Activated CD4-positive, alpha-beta T cell treated with anti-CD3 and anti-CD28 coated beads for 24 hours (primary cell): ENCODE measurements around the gene TJP3.
"Not testable (repeated sequence)": the region's sequence is repeated elsewhere in the genome, so short reads cannot be mapped to it uniquely, and the experiment has no call there.

Experiments
- DNase-seq, 2 donors: peaks; one replicate each; pipeline ENCODE4 v3.0.0-alpha.2; 2020; ENCODE audit warnings: low read depth in 2 of 2

Gene TJP3

GRCh38 chr19:3708207-3708931 is at the start of gene TJP3:
TSS of gene TJP3 (plus strand) at chr19:3708384. CDS start at chr19:3728433, 20,049 bp downstream.
- DNase-seq, result no peak

GRCh38 chr19:3658870-3659745 is 49.1 kb upstream of the TJP3 start:
- no peak for DNase-seq

GRCh38 chr19:3659746-3660112 is 48.5 kb upstream of the TJP3 start:
- no peak for DNase-seq

GRCh38 chr19:3660493-3661219 is 47.5 kb upstream of the TJP3 start:
- DNase-seq, result no peak

GRCh38 chr19:3661284-3662238 is 46.6 kb upstream of the TJP3 start:
- DNase-seq, result no peak

- no peak for DNase-seq
These were observed 44.3 kb upstream of the TJP3 start for GRCh38 chr19:3663838-3664237.

- DNase-seq, result no peak
These were observed 43.1 kb upstream of the TJP3 start for GRCh38 chr19:3664879-3665642.

GRCh38 chr19:3665681-3666544 is 42.3 kb upstream of the TJP3 start:
- peak; percentile 67 to 69 for DNase-seq

GRCh38 chr19:3666545-3666856 is 41.7 kb upstream of the TJP3 start:
- not testable (repeated sequence) for DNase-seq

GRCh38 chr19:3667037-3667638 is 41.0 kb upstream of the TJP3 start:
- no peak for DNase-seq

GRCh38 chr19:3667766-3668165 is 40.4 kb upstream of the TJP3 start:
- no peak for DNase-seq

- no peak for DNase-seq
These were observed 39.7 kb upstream of the TJP3 start for GRCh38 chr19:3668331-3669081.

GRCh38 chr19:3669082-3669946 is 38.9 kb upstream of the TJP3 start:
- DNase-seq, result no peak

- no peak for DNase-seq
These were observed 38.0 kb upstream of the TJP3 start for GRCh38 chr19:3669947-3670795.

GRCh38 chr19:3670796-3671679 is 37.1 kb upstream of the TJP3 start:
- DNase-seq, result peak in 1 of 2 donors; percentile 25
